Calu3 (cell line): ENCODE data around the gene PEPD. TPM values are rescaled to one million over a fixed set of nuclear protein-coding genes. Genes with fewer than 3 reads are reported as not detected.

Experiments
- BruUV-seq: library from RNA; stranded (reverse); fragments of 400-500 nt; replicated peaks from 2 replicates; lab custom pipeline; 2021; lab: Mats Ljungman, UMichigan
- CTCF ChIA-PET: fragments of 300-600 bp; sonication (Branson Sonifier 250); formaldehyde crosslinking; loops from one replicate; lab custom pipeline; 2022; ENCODE audit warnings: antibody characterized with exemption; lab: Charles Lee
- DNase-seq: peaks from one replicate; pipeline ENCODE4 v3.0.0; 2022
- H3K27ac Mint-ChIP-seq: one replicate; pipeline ENCODE4 v1.8.0; 2022; ENCODE audit warnings: mixed read lengths; ENCODE audit not compliant: unreplicated experiment
- H3K27me3 Mint-ChIP-seq: one replicate; pipeline ENCODE4 v1.8.0; 2022; ENCODE audit warnings: mixed read lengths; ENCODE audit not compliant: unreplicated experiment
- H3K36me3 Mint-ChIP-seq: one replicate; pipeline ENCODE4 v1.8.0; 2022; ENCODE audit warnings: mild to moderate bottlenecking, moderate library complexity, mixed read lengths; ENCODE audit not compliant: insufficient read depth, unreplicated experiment
- H3K4me1 Mint-ChIP-seq: one replicate; pipeline ENCODE4 v1.8.0; 2022; ENCODE audit warnings: mild to moderate bottlenecking, low read depth, mixed read lengths; ENCODE audit not compliant: unreplicated experiment
- H3K4me3 Mint-ChIP-seq: one replicate; pipeline ENCODE4 v1.8.0; 2022; ENCODE audit warnings: mild to moderate bottlenecking, low read depth, moderate library complexity, mixed read lengths; ENCODE audit not compliant: unreplicated experiment
- H3K9me3 Mint-ChIP-seq: one replicate; pipeline ENCODE4 v1.8.0; 2022; ENCODE audit warnings: low read depth, mixed read lengths; ENCODE audit not compliant: unreplicated experiment
- intact Hi-C: fragments of 100-400 bp; cut with micrococcal nuclease; formaldehyde crosslinking; loops from one replicate; pipeline ENCODE4 v1.10.0; 2022; ENCODE audit not compliant: unreplicated experiment
- total RNA-seq: library from RNA; stranded (reverse); gene quantifications from 2 replicates; pipeline ENCODE4 v1.2.3, GENCODE V29; 2022
- TF ChIP-seq, protein P1 (sequence below): fragments of 200-600 bp; IDR thresholded peaks from one replicate; pipeline ENCODE4 v1.8.0; 2022; ENCODE audit warnings: antibody characterized with exemption; ENCODE audit not compliant: unreplicated experiment

The PEPD gene
- total RNA-seq, 1 experiment from 2014 or later, result 65.5 TPM

DNA sequence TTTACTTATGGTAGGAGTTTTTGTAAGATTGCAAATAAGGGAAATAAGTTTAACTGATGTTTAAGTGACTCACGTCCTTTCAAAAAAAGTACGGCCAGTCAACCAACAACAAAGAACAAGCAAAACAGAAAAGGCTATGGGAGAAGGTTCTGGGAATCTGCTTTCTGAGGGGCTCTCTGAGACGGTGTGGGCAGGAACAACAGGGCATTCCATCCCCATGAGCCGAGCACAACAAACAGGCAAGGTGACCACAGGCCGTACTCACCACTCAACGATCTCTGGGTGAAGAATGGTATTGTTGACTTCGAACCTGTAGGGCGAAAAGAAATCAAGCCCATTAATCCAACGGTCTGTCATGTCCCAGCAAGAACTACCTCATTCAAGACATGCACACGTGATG, 43.8 kb downstream of the PEPD start:
- TF ChIP-seq, protein P1, sequence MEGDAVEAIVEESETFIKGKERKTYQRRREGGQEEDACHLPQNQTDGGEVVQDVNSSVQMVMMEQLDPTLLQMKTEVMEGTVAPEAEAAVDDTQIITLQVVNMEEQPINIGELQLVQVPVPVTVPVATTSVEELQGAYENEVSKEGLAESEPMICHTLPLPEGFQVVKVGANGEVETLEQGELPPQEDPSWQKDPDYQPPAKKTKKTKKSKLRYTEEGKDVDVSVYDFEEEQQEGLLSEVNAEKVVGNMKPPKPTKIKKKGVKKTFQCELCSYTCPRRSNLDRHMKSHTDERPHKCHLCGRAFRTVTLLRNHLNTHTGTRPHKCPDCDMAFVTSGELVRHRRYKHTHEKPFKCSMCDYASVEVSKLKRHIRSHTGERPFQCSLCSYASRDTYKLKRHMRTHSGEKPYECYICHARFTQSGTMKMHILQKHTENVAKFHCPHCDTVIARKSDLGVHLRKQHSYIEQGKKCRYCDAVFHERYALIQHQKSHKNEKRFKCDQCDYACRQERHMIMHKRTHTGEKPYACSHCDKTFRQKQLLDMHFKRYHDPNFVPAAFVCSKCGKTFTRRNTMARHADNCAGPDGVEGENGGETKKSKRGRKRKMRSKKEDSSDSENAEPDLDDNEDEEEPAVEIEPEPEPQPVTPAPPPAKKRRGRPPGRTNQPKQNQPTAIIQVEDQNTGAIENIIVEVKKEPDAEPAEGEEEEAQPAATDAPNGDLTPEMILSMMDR, result no peak
- Mint-ChIP-seq H3K27me3 (no peaks in the 10 kb centered on the region), H3K36me3 (no peaks in the 10 kb centered on the region), H3K4me3 (no peak overlapping the region), H3K27ac (no peak overlapping the region), H3K9me3 (peaks cover 3% of the 10 kb centered on the region), H3K4me1 (no peaks in the 10 kb centered on the region)
- DNase-seq, result no peak
- intact Hi-C loops, result no loop called here
- BruUV-seq, result no TSS peak
- CTCF ChIA-PET, result no interaction called here

DNA sequence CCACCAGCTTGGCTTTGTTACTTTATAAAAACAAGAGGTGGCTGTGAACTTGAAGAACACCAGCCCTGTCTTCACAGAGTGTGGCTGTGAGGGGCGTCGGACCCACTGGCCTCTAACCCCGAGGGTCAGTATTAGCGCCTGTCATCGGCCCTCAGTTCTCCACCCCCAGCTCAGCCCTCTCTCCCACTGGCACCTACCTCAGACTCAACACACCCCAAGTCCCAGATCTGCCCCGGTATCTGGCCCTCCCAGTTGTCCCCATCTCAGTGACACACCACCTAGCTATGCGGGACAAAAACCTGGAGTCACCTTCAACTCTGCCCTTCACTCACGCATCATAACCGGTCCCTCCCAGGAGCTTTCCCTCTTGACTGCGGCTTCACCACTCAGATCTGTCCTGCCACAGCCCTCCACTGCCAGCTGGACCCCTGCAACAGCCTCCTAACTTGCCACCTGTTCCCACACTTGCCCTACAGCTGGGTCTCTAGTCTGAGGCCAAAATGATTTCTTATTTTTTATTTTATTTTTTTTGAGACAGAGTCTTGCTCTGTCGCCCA, 45.4 kb downstream of the PEPD start:
- no peaks in the 10 kb centered on the region for H3K36me3 Mint-ChIP-seq
- BruUV-seq, result no TSS peak
- H3K9me3 Mint-ChIP-seq, result peaks cover 3% of the 10 kb centered on the region
- H3K4me3 Mint-ChIP-seq, result no peak overlapping the region
- H3K4me1 Mint-ChIP-seq, result no peaks in the 10 kb centered on the region
- no peak overlapping the region for H3K27ac Mint-ChIP-seq
- H3K27me3 Mint-ChIP-seq, result no peaks in the 10 kb centered on the region
- intact Hi-C loops, result no loop called here
- TF ChIP-seq, protein P1, result no peak
- CTCF ChIA-PET, result no interaction called here
- no peak for DNase-seq

DNA sequence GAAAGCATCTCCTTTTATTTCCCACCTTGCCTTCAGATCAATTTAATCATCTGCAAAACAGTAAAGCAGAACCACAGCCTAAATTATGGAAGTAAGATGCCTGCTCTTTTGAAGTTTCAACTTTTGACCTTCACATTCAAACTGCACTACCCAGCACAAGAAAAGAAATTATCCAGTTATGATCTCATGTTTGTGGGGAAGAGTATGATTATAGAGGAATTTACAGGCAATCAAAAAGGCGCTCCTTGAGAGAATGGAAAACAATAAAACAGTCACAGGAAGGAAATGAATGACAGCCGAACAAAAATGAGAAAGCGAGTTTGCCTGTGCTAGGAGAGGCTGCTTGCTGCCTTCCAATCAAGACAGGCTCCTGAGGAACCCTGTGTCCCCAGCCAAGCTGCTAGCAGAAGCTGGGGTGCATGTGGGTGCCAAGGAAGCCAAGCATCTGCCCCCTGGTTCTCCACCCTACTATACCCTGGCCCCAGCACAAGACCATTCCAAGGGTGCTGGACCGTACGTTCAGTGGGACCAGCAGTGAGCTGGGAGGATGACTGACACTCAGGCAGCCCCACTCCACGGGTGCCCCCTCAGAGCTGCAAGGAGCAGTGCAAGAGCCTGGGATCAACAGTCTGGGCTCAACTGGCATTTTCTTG, 47.8 kb downstream of the PEPD start:
- Mint-ChIP-seq H3K36me3 (no peaks in the 10 kb centered on the region), H3K4me3 (no peak overlapping the region), H3K4me1 (no peaks in the 10 kb centered on the region), H3K27me3 (no peaks in the 10 kb centered on the region), H3K9me3 (peaks cover 3% of the 10 kb centered on the region), H3K27ac (no peak overlapping the region)
- TF ChIP-seq, protein P1, result no peak
- intact Hi-C loops, result no loop called here
- no TSS peak for BruUV-seq
- DNase-seq, result no peak
- CTCF ChIA-PET, result no interaction called here

DNA sequence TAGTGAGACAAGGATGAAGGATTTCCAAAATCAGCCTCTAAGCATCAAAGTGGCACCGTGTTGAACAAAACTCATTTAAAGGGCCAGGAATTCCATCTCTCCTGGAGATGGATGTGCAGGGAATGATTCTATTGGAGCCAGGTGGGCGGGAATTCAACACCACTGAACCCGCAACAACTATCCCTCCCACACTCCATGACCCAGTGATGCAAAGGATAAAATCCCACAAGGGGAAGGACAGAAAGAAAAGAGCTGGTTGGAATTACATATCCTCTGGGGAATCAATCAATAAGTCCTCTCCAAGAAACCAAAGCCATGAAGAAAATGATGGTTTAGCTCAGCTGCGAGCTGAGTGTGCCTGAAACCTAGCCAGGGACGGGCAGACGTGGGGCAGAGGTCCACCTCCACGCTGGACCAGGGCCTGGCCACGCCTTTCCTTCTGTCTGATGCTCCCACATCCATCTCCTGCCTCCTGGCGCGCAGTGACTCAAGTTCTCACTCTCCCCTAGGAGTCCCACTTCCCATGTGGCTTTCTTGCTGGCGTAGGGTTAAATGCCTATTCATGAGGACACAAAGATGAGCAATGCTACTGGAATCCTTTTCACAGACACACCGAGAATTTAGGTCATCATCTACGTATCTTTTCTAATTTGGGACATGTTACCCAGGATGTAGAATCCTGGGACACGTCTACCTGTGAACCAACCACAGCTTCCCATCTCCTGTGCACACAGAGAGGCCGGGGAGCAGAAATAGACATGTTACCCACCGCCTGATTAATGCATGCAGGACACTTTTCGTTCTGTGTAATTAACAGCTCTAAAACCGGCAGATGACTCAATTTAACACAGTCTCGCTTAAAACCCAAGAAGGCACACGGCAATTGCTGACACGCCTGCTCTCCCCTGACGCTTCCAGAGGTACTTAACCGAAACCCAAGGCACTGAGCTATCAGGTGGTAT, 48.6 kb downstream of the PEPD start:
- no peak overlapping the region for H3K27ac Mint-ChIP-seq
- TF ChIP-seq, protein P1, result no peak
- H3K27me3 Mint-ChIP-seq, result no peaks in the 10 kb centered on the region
- no TSS peak for BruUV-seq
- no peaks in the 10 kb centered on the region for H3K9me3 Mint-ChIP-seq
- CTCF ChIA-PET, result interaction anchor here (0.6 to 0.7 kb wide), 2 partner anchors 11 to 1158 kb away, joined by 3 to 4 read pairs; no protein-coding TSS in a partner anchor
- intact Hi-C loops, result no loop called here
- DNase-seq, result no peak
- no peaks in the 10 kb centered on the region for H3K4me1 Mint-ChIP-seq
- no peaks in the 10 kb centered on the region for H3K36me3 Mint-ChIP-seq
- no peak overlapping the region for H3K4me3 Mint-ChIP-seq
